Ishikawa (cell line): ENCODE results near the gene CFAP46.

ENCODE experiments used
- CEBPB ChIP-seq: IDR thresholded peaks from 2 replicates; pipeline ENCODE4 v1.6.1; 2012
- CREB1 ChIP-seq: IDR thresholded peaks from 2 replicates; pipeline ENCODE4 v1.6.1; 2012; ENCODE audit warnings: low read depth
- EGR1 ChIP-seq: IDR thresholded peaks from 2 replicates; pipeline ENCODE4 v1.6.1; 2012
- EP300 ChIP-seq: IDR thresholded peaks from 2 replicates; pipeline ENCODE4 v1.6.1; 2012; ENCODE audit warnings: borderline replicate concordance
- FOXM1 ChIP-seq: IDR thresholded peaks from 2 replicates; pipeline ENCODE4 v1.6.1; 2012; ENCODE audit warnings: low read depth, borderline replicate concordance
- MAX ChIP-seq: IDR thresholded peaks from 2 replicates; pipeline ENCODE4 v1.6.1; 2012
- NFIC ChIP-seq: IDR thresholded peaks from 2 replicates; pipeline ENCODE4 v1.6.1; 2012
- RAD21 ChIP-seq: IDR thresholded peaks from 2 replicates; pipeline ENCODE4 v1.6.1; 2012; ENCODE audit warnings: low read depth
- REST ChIP-seq: IDR thresholded peaks from 2 replicates; pipeline ENCODE4 v1.6.1; 2012; ENCODE audit warnings: low read depth, mild to moderate bottlenecking
- TAF1 ChIP-seq: IDR thresholded peaks from 2 replicates; pipeline ENCODE4 v1.6.1; 2012; ENCODE audit warnings: low read depth, mild to moderate bottlenecking
- TCF12 ChIP-seq: IDR thresholded peaks from 2 replicates; pipeline ENCODE4 v1.6.1; 2012; ENCODE audit warnings: low read depth
- TEAD4 ChIP-seq: IDR thresholded peaks from 2 replicates; pipeline ENCODE4 v1.6.1; 2012
- USF1 ChIP-seq: IDR thresholded peaks from 2 replicates; pipeline ENCODE4 v1.6.1; 2012
- YY1 ChIP-seq: IDR thresholded peaks from 2 replicates; pipeline ENCODE4 v1.6.1; 2012; ENCODE audit warnings: low read depth
- ZBTB7A ChIP-seq: IDR thresholded peaks from 2 replicates; pipeline ENCODE4 v1.6.1; 2012; ENCODE audit warnings: low read depth

The CFAP46 gene

GRCh38 chr10:132891368-132891767 lies 51.0 kb downstream of the CFAP46 start:
- TF ChIP-seq TCF12 (no peak), USF1 (no peak), FOXM1 (no peak), CEBPB (no peak), EP300 (no peak), TEAD4 (no peak), ZBTB7A (no peak), YY1 (no peak), MAX (no peak), TAF1 (no peak), EGR1 (no peak), RAD21 (no peak), CREB1 (no peak), REST (no peak), NFIC (no peak)

GRCh38 chr10:132890301-132890700 lies 52.1 kb downstream of the CFAP46 start:
- TF ChIP-seq CREB1 (no peak), FOXM1 (no peak), TCF12 (no peak), REST (no peak), EP300 (no peak), USF1 (no peak), RAD21 (no peak), ZBTB7A (no peak), TAF1 (no peak), MAX (no peak), TEAD4 (no peak), NFIC (no peak), EGR1 (no peak)

GRCh38 chr10:132889556-132889955 lies 52.8 kb downstream of the CFAP46 start:
- TF ChIP-seq TCF12: no peak

- no peak for TF ChIP-seq USF1
- no peak for TF ChIP-seq EGR1
- TF ChIP-seq EP300: no peak
- TF ChIP-seq CEBPB: no peak
- TF ChIP-seq REST: no peak
- no peak for TF ChIP-seq TCF12
- no peak for TF ChIP-seq YY1
- TF ChIP-seq TEAD4: no peak
- no peak for TF ChIP-seq ZBTB7A
- TF ChIP-seq RAD21: no peak
Observed at GRCh38 chr10:132888898-132889490, 53.4 kb downstream of the CFAP46 start.
